Astrocyte of the cerebellum (primary cell): ENCODE data around the gene TPH1.

Experiments
- DNase-seq: peaks from one replicate; pipeline ENCODE4 v3.0.0-alpha.2; 2011; ENCODE audit warnings: low read depth
- H3K4me3 ChIP-seq: 2 replicates; pipeline ENCODE4 v1.5.1; 2011; ENCODE audit warnings: mild to moderate bottlenecking, low read depth, low read length, moderate library complexity
- in situ Hi-C: cut with HindIII; loops from 2 replicates; pipeline ENCODE4 v1.10.0; 2017; ENCODE audit warnings: low sequenced_read_pairs
- TF ChIP-seq, protein P1 (sequence below): IDR thresholded peaks from 2 replicates; pipeline ENCODE4 v1.5.1; 2012; ENCODE audit warnings: low read length, low read depth, moderate library complexity, mild to moderate bottlenecking; ENCODE audit errors: missing control alignments

The TPH1 gene

DNA sequence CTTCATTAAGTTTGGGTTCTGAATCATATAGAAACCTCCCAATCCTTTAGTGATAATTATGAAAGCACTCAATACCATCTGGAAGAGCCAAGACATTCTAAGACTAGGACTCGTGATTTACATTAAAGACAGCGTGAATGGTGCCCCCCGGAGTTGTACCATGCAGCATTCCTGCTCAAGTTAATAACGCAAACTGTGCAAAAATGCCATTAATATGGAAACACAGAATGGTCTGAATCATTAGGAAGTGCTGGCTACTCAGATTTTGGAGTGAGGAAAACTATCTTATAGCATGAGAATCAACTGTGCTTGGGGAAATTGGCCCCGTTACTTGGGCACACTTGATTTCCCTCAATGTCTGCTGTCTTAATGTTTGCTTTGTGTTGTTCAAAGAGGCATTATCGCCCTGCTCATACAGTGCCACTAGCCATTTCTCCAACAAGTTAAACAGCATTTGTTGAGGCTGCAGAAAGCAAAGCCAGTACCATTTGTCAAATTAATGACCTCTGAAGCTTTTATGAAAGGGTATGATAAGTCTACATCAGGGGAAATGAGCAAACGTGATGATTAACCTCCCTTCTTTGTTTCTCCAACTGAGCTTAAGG is 18.5 kb upstream of the TPH1 start:
- in situ Hi-C loops = loop anchor here (5.0 kb wide), 2 partner anchors 48 to 83 kb away; no protein-coding TSS in a partner anchor

DNA sequence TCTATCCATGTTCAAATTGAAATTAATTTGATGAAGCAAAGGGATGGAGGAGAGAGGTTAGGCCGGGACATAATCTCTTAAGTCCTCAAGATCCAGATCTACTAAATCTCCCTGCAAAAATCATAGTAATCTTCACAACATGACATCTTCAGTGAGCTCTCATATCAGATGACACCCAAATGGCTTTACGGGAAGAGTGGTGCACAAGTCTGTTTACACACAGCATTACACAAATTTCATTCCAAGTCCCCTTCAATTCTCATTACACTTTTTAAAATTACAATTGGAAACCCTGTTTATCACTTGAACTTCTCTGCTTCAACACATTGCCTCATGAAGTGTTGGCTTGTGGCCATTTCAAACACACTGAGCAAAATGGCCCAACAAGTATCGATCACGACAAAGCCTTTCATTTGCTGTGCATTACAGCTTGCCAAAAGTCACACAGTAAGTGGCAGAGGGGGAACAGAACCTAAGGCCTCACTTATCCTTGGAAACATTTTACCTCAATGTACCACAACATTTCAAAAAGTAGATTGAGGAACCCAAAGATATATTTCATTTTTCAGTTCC is 17.9 kb upstream of the TPH1 start:
- in situ Hi-C loops = loop anchor here (5.0 kb wide), 2 partner anchors 48 to 83 kb away; no protein-coding TSS in a partner anchor
- DNase-seq = no peak
- TF ChIP-seq, protein P1, sequence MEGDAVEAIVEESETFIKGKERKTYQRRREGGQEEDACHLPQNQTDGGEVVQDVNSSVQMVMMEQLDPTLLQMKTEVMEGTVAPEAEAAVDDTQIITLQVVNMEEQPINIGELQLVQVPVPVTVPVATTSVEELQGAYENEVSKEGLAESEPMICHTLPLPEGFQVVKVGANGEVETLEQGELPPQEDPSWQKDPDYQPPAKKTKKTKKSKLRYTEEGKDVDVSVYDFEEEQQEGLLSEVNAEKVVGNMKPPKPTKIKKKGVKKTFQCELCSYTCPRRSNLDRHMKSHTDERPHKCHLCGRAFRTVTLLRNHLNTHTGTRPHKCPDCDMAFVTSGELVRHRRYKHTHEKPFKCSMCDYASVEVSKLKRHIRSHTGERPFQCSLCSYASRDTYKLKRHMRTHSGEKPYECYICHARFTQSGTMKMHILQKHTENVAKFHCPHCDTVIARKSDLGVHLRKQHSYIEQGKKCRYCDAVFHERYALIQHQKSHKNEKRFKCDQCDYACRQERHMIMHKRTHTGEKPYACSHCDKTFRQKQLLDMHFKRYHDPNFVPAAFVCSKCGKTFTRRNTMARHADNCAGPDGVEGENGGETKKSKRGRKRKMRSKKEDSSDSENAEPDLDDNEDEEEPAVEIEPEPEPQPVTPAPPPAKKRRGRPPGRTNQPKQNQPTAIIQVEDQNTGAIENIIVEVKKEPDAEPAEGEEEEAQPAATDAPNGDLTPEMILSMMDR = no peak
- no peak overlapping the region for H3K4me3 ChIP-seq

More for the DNA sequence above, 18.5 kb upstream of the TPH1 start:
- H3K4me3 ChIP-seq = no peak overlapping the region
- DNase-seq = no peak
- TF ChIP-seq, protein P1 = no peak

DNA sequence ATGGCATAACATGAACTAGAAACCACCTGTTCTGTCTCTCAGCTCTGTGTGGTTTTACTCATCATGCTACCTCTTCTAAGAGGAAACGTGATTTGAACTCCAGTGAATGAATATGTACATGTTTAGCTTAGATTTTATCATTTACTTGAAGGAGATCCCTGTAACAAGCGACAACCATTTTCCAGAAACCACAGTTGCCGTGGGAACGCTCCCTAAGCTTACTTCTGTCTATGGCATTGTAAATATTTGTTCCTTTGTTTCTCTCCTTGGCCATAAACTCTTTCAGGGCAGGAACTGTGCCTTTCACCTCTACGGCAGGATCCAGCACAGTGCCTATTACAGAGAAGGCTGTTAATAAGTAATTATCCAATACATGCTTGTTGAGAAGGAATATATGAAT is 17.1 kb upstream of the TPH1 start:
- no peak for DNase-seq
- in situ Hi-C loops = loop anchor here (5.0 kb wide), 2 partner anchors 49 to 84 kb away; no protein-coding TSS in a partner anchor
- H3K4me3 ChIP-seq = no peak overlapping the region
- TF ChIP-seq, protein P1 = no peak

DNA sequence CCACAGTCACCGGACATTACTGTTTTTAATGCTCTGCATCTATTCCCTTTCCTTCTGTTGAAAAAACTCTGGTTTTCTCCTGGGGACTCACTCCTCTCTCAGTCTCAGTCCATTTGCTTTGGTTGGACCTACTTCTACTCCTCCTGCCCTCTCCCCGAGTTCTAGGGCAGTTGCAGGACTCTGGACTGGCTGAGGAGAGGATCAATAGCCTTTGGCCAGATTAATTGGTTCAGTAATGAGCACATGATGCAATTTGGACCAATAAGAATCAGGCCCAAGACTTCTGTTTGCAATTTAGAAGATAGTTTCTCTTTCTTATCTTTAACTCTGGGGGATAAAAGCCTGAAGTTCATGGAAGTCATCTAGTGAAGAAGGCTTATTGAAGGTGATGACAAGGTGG is 15.3 kb upstream of the TPH1 start:
- no peak for DNase-seq
- H3K4me3 ChIP-seq = no peak overlapping the region
- TF ChIP-seq, protein P1 = no peak
- in situ Hi-C loops = loop anchor here (5.0 kb wide), 2 partner anchors 51 to 86 kb away; no protein-coding TSS in a partner anchor

DNA sequence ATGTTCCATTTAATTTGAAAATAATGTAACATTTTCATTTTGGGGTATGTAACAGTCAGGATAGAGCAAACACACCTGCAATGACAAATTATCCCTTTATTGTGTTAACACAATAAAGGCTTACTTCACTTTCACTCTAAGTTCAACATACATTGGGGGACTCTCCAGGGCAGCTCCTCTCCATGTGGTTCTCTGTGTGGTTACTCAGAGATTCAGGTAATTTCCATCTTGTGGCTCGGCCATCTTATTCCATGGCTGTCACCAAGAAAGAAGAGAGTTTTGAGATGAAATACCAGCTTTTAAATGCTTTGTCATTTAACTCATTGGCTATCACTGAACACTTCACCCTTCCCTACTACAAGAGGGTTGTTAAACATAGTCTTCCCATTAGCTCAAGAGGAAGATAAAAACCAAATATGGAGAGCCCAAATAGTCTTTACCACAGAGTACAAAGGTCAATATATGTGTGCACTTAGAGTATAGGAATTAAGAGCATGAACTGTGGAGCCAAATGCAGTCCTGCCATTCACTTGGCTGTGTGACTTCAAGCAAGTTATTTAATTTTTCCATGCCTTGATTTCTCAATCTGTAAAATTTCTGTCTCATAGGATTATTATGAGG is 10.6 kb upstream of the TPH1 start:
- DNase-seq = no peak
- TF ChIP-seq, protein P1 = no peak
- in situ Hi-C loops = no loop called here
- H3K4me3 ChIP-seq = no peak overlapping the region

DNA sequence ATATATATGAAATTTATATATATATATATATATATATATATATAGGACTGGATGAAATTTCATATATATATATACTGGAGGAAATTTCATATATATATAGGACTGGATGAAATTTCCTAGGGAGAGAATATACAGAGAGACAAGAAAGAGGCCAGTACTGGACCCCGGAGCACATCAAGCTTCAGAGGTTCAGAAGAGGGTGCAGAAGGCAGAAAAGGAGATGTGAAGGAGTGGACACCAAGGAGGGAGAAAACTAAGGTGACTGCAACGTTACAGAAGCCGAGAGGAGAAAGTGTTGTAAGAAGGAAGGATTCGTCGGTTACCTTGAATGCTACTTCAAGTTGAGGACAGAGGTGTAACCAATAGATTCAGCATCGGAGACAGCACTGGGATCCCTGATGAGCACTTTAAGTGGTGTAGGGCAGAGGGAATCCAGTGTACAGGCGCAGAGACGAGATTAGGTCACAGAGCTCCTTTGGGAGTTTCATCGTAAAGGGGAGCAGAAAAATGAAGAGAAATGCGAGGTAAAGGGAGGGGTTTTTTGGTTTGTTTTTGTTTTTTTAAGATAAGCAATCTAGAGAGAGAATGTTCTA is 8.5 kb upstream of the TPH1 start:
- no peak for DNase-seq
- TF ChIP-seq, protein P1 = no peak
- in situ Hi-C loops = no loop called here
- no peak overlapping the region for H3K4me3 ChIP-seq
